HG03442 (cell line): Measurements from ENCODE around the gene MAGEB17.

ENCODE experiments used
- ATAC-seq: cut with Tn5 transposase; IDR thresholded peaks from one replicate; pipeline ENCODE4 v1.9.1; 2021; ENCODE audit warnings: mild to moderate bottlenecking, moderate library complexity; ENCODE audit not compliant: unreplicated experiment

MAGEB17 gene

GRCh38 chrX:16205840-16206239 lies 38.6 kb downstream of the MAGEB17 start:
- ATAC-seq, result no peak

GRCh38 chrX:16207634-16208033 lies 40.4 kb downstream of the MAGEB17 start:
- no peak for ATAC-seq

GRCh38 chrX:16208601-16209000 lies 41.3 kb downstream of the MAGEB17 start:
- ATAC-seq, result no peak

GRCh38 chrX:16210061-16210460 lies 42.8 kb downstream of the MAGEB17 start:
- no peak for ATAC-seq

- ATAC-seq, result no peak
Measured at GRCh38 chrX:16212024-16212423, 44.7 kb downstream of the MAGEB17 start.

DNA sequence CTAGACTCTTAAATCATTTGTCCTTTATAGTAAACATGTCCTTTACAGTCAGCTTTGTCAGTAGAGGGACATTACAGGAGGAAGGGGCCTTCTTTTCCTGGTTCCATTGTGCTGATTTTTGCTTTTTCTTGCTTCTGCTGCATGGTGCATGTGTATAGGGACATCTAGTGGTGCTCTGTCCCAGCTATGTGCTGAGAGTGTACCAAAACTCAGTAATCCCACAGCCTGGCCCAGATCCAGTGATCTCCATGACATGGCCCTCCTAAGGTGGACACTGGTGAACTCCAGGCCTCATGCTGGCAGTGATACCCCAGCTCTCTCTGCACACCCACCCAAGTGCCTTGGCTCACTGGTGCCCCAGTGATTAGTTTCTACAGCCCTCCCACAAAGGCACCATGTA lies 45.2 kb downstream of the MAGEB17 start:
- no peak for ATAC-seq

DNA sequence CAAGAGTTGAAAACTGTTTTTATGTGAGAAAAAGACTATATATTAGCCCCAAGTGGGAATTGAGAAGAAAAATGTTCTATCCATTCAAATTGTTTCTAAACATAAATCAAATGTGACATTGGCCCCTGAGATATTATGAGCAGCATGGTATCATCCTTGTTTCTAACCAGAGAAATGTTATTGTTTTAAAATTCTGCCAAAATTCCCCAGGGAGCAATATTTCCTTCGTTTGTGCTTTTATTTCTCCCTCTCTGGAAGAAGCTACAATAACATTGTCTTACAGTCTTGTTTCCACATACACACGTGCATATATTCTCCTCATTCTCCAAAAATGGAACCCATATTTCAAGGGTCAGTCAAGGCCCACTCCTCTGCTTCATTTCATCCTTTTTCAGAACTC lies 46.7 kb downstream of the MAGEB17 start:
- ATAC-seq, result no peak

- no peak for ATAC-seq
Measured at GRCh38 chrX:16215660-16216059, 48.4 kb downstream of the MAGEB17 start.
